SU-DHL-6 (cell line): ENCODE data around the gene B3GNT2.
"Not testable (repeated sequence)": the region's sequence is repeated elsewhere in the genome, so short reads cannot be mapped to it uniquely, and the experiment has no call there.

Experiments used
- H2AFZ ChIP-seq: fragments of 200-600 bp; sonication (generic); 2 replicates; pipeline ENCODE4 v1.6.1; 2014; ENCODE audit warnings: low read depth, mild to moderate bottlenecking, moderate library complexity, mixed read lengths, antibody characterized with exemption, low read length; ENCODE audit not compliant: severe bottlenecking
- H3F3A ChIP-seq: fragments of 200-600 bp; shearing (Covaris generic); 2 replicates; pipeline ENCODE4 v1.6.0; 2016; ENCODE audit warnings: antibody characterized with exemption, mild to moderate bottlenecking; ENCODE audit not compliant: insufficient read depth
- H3K27ac ChIP-seq: fragments of 200-600 bp; sonication (generic); 2 replicates; pipeline ENCODE4 v1.5.1; 2016; ENCODE audit warnings: low read depth, mild to moderate bottlenecking, low read length, moderate library complexity, mixed read lengths
- H3K27me3 ChIP-seq: fragments of 200-600 bp; sonication (generic), shearing (Covaris generic); 2 replicates; pipeline ENCODE4 v1.6.0; 2014; ENCODE audit warnings: mild to moderate bottlenecking, low read length
- H3K36me3 ChIP-seq: fragments of 200-600 bp; sonication (generic); 2 replicates; pipeline ENCODE4 v1.6.1; 2014; ENCODE audit warnings: mild to moderate bottlenecking, low read length, mixed read lengths
- H3K4me2 ChIP-seq: fragments of 300-600, 200-600 bp; shearing (Covaris generic), sonication (generic); 2 replicates; pipeline ENCODE4 v1.6.0; 2014; ENCODE audit warnings: low read length, low read depth, mild to moderate bottlenecking; ENCODE audit not compliant: poor library complexity, severe bottlenecking
- H3K4me3 ChIP-seq: fragments of 200-600 bp; sonication (generic); 2 replicates; pipeline ENCODE4 v1.5.1; 2014; ENCODE audit warnings: antibody characterized with exemption, low read length, mild to moderate bottlenecking, mixed read lengths; ENCODE audit not compliant: insufficient read depth, poor library complexity, severe bottlenecking
- H3K79me2 ChIP-seq: fragments of 200-600 bp; sonication (generic); 2 replicates; pipeline ENCODE4 v1.6.1; 2014; ENCODE audit warnings: mild to moderate bottlenecking, low read length, moderate library complexity; ENCODE audit not compliant: insufficient read depth
- H3K9ac ChIP-seq: fragments of 200-600 bp; sonication (generic); 2 replicates; pipeline ENCODE4 v1.7.0; 2014; ENCODE audit warnings: mild to moderate bottlenecking, low read length
- H3K9me2 ChIP-seq: fragments of 200-600 bp; sonication (generic); replicated peaks from 2 replicates; pipeline ENCODE4 v1.6.1; 2014; ENCODE audit warnings: low read length; ENCODE audit not compliant: insufficient read depth
- H3K9me3 ChIP-seq: fragments of 200-600 bp; sonication (generic); 2 replicates; pipeline ENCODE4 v1.6.1; 2014; ENCODE audit warnings: low read length, mixed read lengths; ENCODE audit not compliant: insufficient read depth
- H4K20me1 ChIP-seq: fragments of 200-600 bp; sonication (generic); 2 replicates; pipeline ENCODE4 v1.6.1; 2014; ENCODE audit warnings: low read depth, mild to moderate bottlenecking, antibody characterized with exemption, low read length, moderate library complexity, mixed read lengths
- CTCF ChIP-seq: fragments of 200-600 bp; sonication (generic); IDR thresholded peaks from one replicate; pipeline ENCODE4 v1.5.1; 2017; ENCODE audit warnings: antibody characterized with exemption, mild to moderate bottlenecking, low read length, moderate library complexity; ENCODE audit not compliant: insufficient read depth, poor library complexity, severe bottlenecking
- EZH2phosphoT487 ChIP-seq: fragments of 200-600 bp; sonication (generic), shearing (Covaris generic); conservative IDR thresholded peaks from 2 replicates; pipeline ENCODE4 v1.6.1; 2018; ENCODE audit warnings: mild to moderate bottlenecking, antibody characterized with exemption, low read length, moderate library complexity, mixed read lengths

The B3GNT2 gene

GRCh38 chr2:62195421-62196277 lies at the start of gene B3GNT2:
B3GNT2 (plus strand) TSS chr2:62196115; CDS start chr2:62222221, 26,106 bp downstream.
- H2AFZ ChIP-seq: peak within 1 kb of the TSS; percentile 90
- peak within 1 kb of the TSS; percentile 99 for H3K4me3 ChIP-seq
- peak within 1 kb of the TSS; percentile 79 for H3K4me2 ChIP-seq
- H3K9ac ChIP-seq: peak within 1 kb of the TSS; percentile 91
- peaks cover 39% of the 10 kb centered on the region for H3K79me2 ChIP-seq
- no peaks in the 10 kb centered on the region for H3K9me2 ChIP-seq
- H4K20me1 ChIP-seq: peaks cover 28% of the 10 kb centered on the region
- H3F3A ChIP-seq: no peaks in the 10 kb centered on the region
- peak within 1 kb of the TSS; percentile 70 for H3K27ac ChIP-seq
- peaks cover 2% of the 10 kb centered on the region; the same call in 1 of the 2 replicates for H3K36me3 ChIP-seq
- H3K27me3 ChIP-seq: no peaks in the 10 kb centered on the region
- TF ChIP-seq EZH2phosphoT487 (no peak), CTCF (no peak)
- no peaks in the 10 kb centered on the region for H3K9me3 ChIP-seq

GRCh38 chr2:62146790-62147189 lies 49.1 kb upstream of the B3GNT2 start:
- not testable (repeated sequence) for H3K79me2 ChIP-seq, H4K20me1 ChIP-seq, H3K27me3 ChIP-seq, H3K4me3 ChIP-seq, H3K27ac ChIP-seq, H2AFZ ChIP-seq, H3K36me3 ChIP-seq, H3K4me2 ChIP-seq, H3K9me3 ChIP-seq, H3K9ac ChIP-seq, H3F3A ChIP-seq, H3K9me2 ChIP-seq

GRCh38 chr2:62147610-62148301 lies 48.2 kb upstream of the B3GNT2 start:
- no peaks in the 10 kb centered on the region for H3F3A ChIP-seq
- no peaks in the 10 kb centered on the region for H4K20me1 ChIP-seq
- H3K4me3 ChIP-seq: no peak overlapping the region
- no peak overlapping the region for H2AFZ ChIP-seq
- no peak overlapping the region for H3K27ac ChIP-seq
- H3K9me2 ChIP-seq: no peaks in the 10 kb centered on the region
- H3K79me2 ChIP-seq: no peaks in the 10 kb centered on the region
- no peak overlapping the region for H3K4me2 ChIP-seq
- H3K27me3 ChIP-seq: no peaks in the 10 kb centered on the region
- H3K9me3 ChIP-seq: no peaks in the 10 kb centered on the region
- H3K9ac ChIP-seq: no peak overlapping the region
- H3K36me3 ChIP-seq: no peaks in the 10 kb centered on the region
- TF ChIP-seq CTCF: no peak
- no peak for TF ChIP-seq EZH2phosphoT487

GRCh38 chr2:62149708-62150107 lies 46.2 kb upstream of the B3GNT2 start:
- TF ChIP-seq CTCF (no peak), EZH2phosphoT487 (no peak)
- Histone ChIP-seq H2AFZ (no peak overlapping the region), H3K4me3 (no peak overlapping the region), H3K27ac (no peak overlapping the region), H3K9me3 (no peaks in the 10 kb centered on the region), H3K4me2 (no peak overlapping the region), H3K79me2 (no peaks in the 10 kb centered on the region), H3K27me3 (no peaks in the 10 kb centered on the region), H4K20me1 (no peaks in the 10 kb centered on the region), H3K9ac (no peak overlapping the region), H3K36me3 (no peaks in the 10 kb centered on the region), H3F3A (no peaks in the 10 kb centered on the region), H3K9me2 (no peaks in the 10 kb centered on the region)
